Memory B cell (primary cell): ENCODE results near the gene CD55.

ENCODE experiments used
- ATAC-seq: fragments of 150-1000 bp; cut with Tn5 transposase; 2 replicates; pipeline ENCODE4 v1.10.0; 2021; ENCODE audit warnings: low read depth, mild to moderate bottlenecking, moderate library complexity
- DNase-seq, 2 donors: peaks; one replicate each; pipeline ENCODE4 v3.0.0; 2022; ENCODE audit warnings: low spot score in 2 of 2
- H3K27ac Mint-ChIP-seq: one replicate; pipeline ENCODE4 v1.8.0; 2022; ENCODE audit warnings: mild to moderate bottlenecking, moderate library complexity, mixed read lengths
- H3K27me3 Mint-ChIP-seq: one replicate; pipeline ENCODE4 v1.8.0; 2022; ENCODE audit warnings: mixed read lengths
- H3K36me3 Mint-ChIP-seq: one replicate; pipeline ENCODE4 v1.8.0; 2022; ENCODE audit warnings: mild to moderate bottlenecking, mixed read lengths
- H3K4me1 Mint-ChIP-seq: one replicate; pipeline ENCODE4 v1.8.0; 2022; ENCODE audit warnings: mixed read lengths
- H3K4me3 Mint-ChIP-seq: one replicate; pipeline ENCODE4 v1.8.0; 2022; ENCODE audit warnings: mild to moderate bottlenecking, moderate library complexity, mixed read lengths
- H3K9me3 Mint-ChIP-seq: one replicate; pipeline ENCODE4 v1.8.0; 2022; ENCODE audit warnings: mixed read lengths

CD55 gene

GRCh38 chr1:207291723-207292122 lies 29.8 kb upstream of the CD55 start:
- Mint-ChIP-seq H3K4me3 (no peak overlapping the region), H3K27ac (no peak overlapping the region), H3K9me3 (peaks cover 15% of the 10 kb centered on the region), H3K36me3 (peaks cover 13% of the 10 kb centered on the region), H3K4me1 (peaks cover 2% of the 10 kb centered on the region), H3K27me3 (no peaks in the 10 kb centered on the region)
- DNase-seq = no peak
- no peak for ATAC-seq

GRCh38 chr1:207298186-207298585 lies 23.3 kb upstream of the CD55 start:
- Mint-ChIP-seq H3K27ac (peak overlapping the region; percentile 2), H3K36me3 (peaks cover 5% of the 10 kb centered on the region), H3K4me3 (no peak overlapping the region), H3K4me1 (peaks cover 18% of the 10 kb centered on the region), H3K9me3 (peaks cover 5% of the 10 kb centered on the region), H3K27me3 (no peaks in the 10 kb centered on the region)
- DNase-seq (no peak), ATAC-seq (peak; percentile 70)

GRCh38 chr1:207298636-207299398 lies 22.7 kb upstream of the CD55 start:
- H3K4me3 Mint-ChIP-seq = peak overlapping the region; percentile 42
- no peak for ATAC-seq
- no peaks in the 10 kb centered on the region for H3K27me3 Mint-ChIP-seq
- peaks cover 5% of the 10 kb centered on the region for H3K36me3 Mint-ChIP-seq
- DNase-seq = no peak
- H3K27ac Mint-ChIP-seq = no peak overlapping the region
- peaks cover 18% of the 10 kb centered on the region for H3K4me1 Mint-ChIP-seq
- peaks cover 5% of the 10 kb centered on the region for H3K9me3 Mint-ChIP-seq

GRCh38 chr1:207300970-207301369 lies 20.5 kb upstream of the CD55 start:
- H3K4me3 Mint-ChIP-seq = no peak overlapping the region

GRCh38 chr1:207302618-207303393 lies 18.7 kb upstream of the CD55 start:
- ATAC-seq (no peak), DNase-seq (no peak)
- no peak overlapping the region for H3K4me3 Mint-ChIP-seq
- peaks cover 7% of the 10 kb centered on the region for H3K36me3 Mint-ChIP-seq
- peaks cover 5% of the 10 kb centered on the region for H3K9me3 Mint-ChIP-seq
- no peak overlapping the region for H3K27ac Mint-ChIP-seq
- H3K4me1 Mint-ChIP-seq = peaks cover 17% of the 10 kb centered on the region
- H3K27me3 Mint-ChIP-seq = no peaks in the 10 kb centered on the region

More at GRCh38 chr1:207300970-207301369, 20.5 kb upstream of the CD55 start:
- Mint-ChIP-seq H3K27ac (no peak overlapping the region), H3K9me3 (peaks cover 5% of the 10 kb centered on the region), H3K27me3 (no peaks in the 10 kb centered on the region), H3K4me1 (peaks cover 18% of the 10 kb centered on the region), H3K36me3 (peaks cover 5% of the 10 kb centered on the region)
- DNase-seq = no peak
- ATAC-seq = no peak

- Mint-ChIP-seq H3K27me3 (no peaks in the 10 kb centered on the region), H3K27ac (no peak overlapping the region), H3K4me1 (peaks cover 23% of the 10 kb centered on the region), H3K4me3 (no peak overlapping the region), H3K9me3 (peaks cover 5% of the 10 kb centered on the region), H3K36me3 (peaks cover 7% of the 10 kb centered on the region)
- ATAC-seq = no peak
- DNase-seq = no peak
Measured at GRCh38 chr1:207304710-207305488, 16.6 kb upstream of the CD55 start.

- Mint-ChIP-seq H3K4me1 (peaks cover 24% of the 10 kb centered on the region), H3K4me3 (no peak overlapping the region), H3K36me3 (peaks cover 7% of the 10 kb centered on the region), H3K27me3 (no peaks in the 10 kb centered on the region), H3K9me3 (peaks cover 5% of the 10 kb centered on the region), H3K27ac (no peak overlapping the region)
- ATAC-seq (no peak), DNase-seq (no peak)
Measured at GRCh38 chr1:207305489-207305873, 16.0 kb upstream of the CD55 start.

- Mint-ChIP-seq H3K4me3 (no peak overlapping the region), H3K9me3 (peaks cover 5% of the 10 kb centered on the region), H3K27ac (no peak overlapping the region), H3K4me1 (peaks cover 24% of the 10 kb centered on the region), H3K36me3 (peaks cover 7% of the 10 kb centered on the region), H3K27me3 (no peaks in the 10 kb centered on the region)
- ATAC-seq = no peak
- DNase-seq = no peak
Measured at GRCh38 chr1:207306023-207306422, 15.5 kb upstream of the CD55 start.

GRCh38 chr1:207306603-207307002 lies 14.9 kb upstream of the CD55 start:
- peaks cover 5% of the 10 kb centered on the region for H3K9me3 Mint-ChIP-seq
- no peak for DNase-seq
- H3K27me3 Mint-ChIP-seq = no peaks in the 10 kb centered on the region
- no peak for ATAC-seq
- H3K4me3 Mint-ChIP-seq = no peak overlapping the region
- H3K36me3 Mint-ChIP-seq = peaks cover 7% of the 10 kb centered on the region
- H3K27ac Mint-ChIP-seq = no peak overlapping the region
- H3K4me1 Mint-ChIP-seq = peaks cover 24% of the 10 kb centered on the region

- no peaks in the 10 kb centered on the region for H3K27me3 Mint-ChIP-seq
- H3K4me1 Mint-ChIP-seq = peaks cover 16% of the 10 kb centered on the region
- H3K27ac Mint-ChIP-seq = peak overlapping the region; percentile 40
- DNase-seq (no peak), ATAC-seq (peak; percentile 85)
- H3K36me3 Mint-ChIP-seq = peaks cover 2% of the 10 kb centered on the region
- peak overlapping the region; percentile 32 for H3K4me3 Mint-ChIP-seq
- no peaks in the 10 kb centered on the region for H3K9me3 Mint-ChIP-seq
Measured at GRCh38 chr1:207308451-207309190, 12.9 kb upstream of the CD55 start.

GRCh38 chr1:207309745-207310273 lies 11.7 kb upstream of the CD55 start:
- H3K27ac Mint-ChIP-seq = peak overlapping the region; percentile 85
- no peaks in the 10 kb centered on the region for H3K27me3 Mint-ChIP-seq
- H3K4me3 Mint-ChIP-seq = peak overlapping the region; percentile 62
- no peak for DNase-seq
- H3K9me3 Mint-ChIP-seq = no peaks in the 10 kb centered on the region
- peak; percentile 73 for ATAC-seq
- H3K36me3 Mint-ChIP-seq = peaks cover 2% of the 10 kb centered on the region
- peaks cover 18% of the 10 kb centered on the region for H3K4me1 Mint-ChIP-seq

GRCh38 chr1:207311888-207312603 lies 9.4 kb upstream of the CD55 start:
- Mint-ChIP-seq H3K4me1 (peaks cover 33% of the 10 kb centered on the region), H3K27ac (no peak overlapping the region)

GRCh38 chr1:207312604-207312920 lies 8.9 kb upstream of the CD55 start:
- DNase-seq = no peak
- Mint-ChIP-seq H3K36me3 (no peaks in the 10 kb centered on the region), H3K27ac (no peak overlapping the region), H3K4me3 (no peak overlapping the region), H3K9me3 (no peaks in the 10 kb centered on the region), H3K4me1 (peaks cover 34% of the 10 kb centered on the region), H3K27me3 (no peaks in the 10 kb centered on the region)
- no peak for ATAC-seq

More at GRCh38 chr1:207311888-207312603, 9.4 kb upstream of the CD55 start:
- Mint-ChIP-seq H3K4me3 (no peak overlapping the region), H3K9me3 (no peaks in the 10 kb centered on the region), H3K36me3 (peaks cover 2% of the 10 kb centered on the region), H3K27me3 (no peaks in the 10 kb centered on the region)
- ATAC-seq (no peak), DNase-seq (no peak)
